ENCODE results near the gene FEZF2.

The FEZF2 gene

GRCh38 chr3:62323241-62323640, 50.1 kb downstream of the FEZF2 start:
- no peak for DNase-seq

All from left hindlimb (tissue), 1 donor.